H9 (cell line): ENCODE results near the gene MARCKS. TPM values are rescaled to one million over a fixed set of nuclear protein-coding genes. Genes with fewer than 3 reads are reported as not detected.

Experiments used
- DNase-seq: peaks from one replicate; pipeline ENCODE4 v3.0.0-alpha.2; 2017
- H2AFZ ChIP-seq: one replicate; pipeline ENCODE4 v1.6.1; 2013; ENCODE audit warnings: mild to moderate bottlenecking, low read length, control low read depth, moderate library complexity
- H2AK5ac ChIP-seq: 2 replicates; pipeline ENCODE4 v1.6.1; 2013; ENCODE audit warnings: low read length, control low read depth, mixed read lengths; ENCODE audit not compliant: insufficient read length
- H2BK120ac ChIP-seq: one replicate; pipeline ENCODE4 v1.6.1; 2013; ENCODE audit warnings: low read depth, mild to moderate bottlenecking, low read length, control low read depth, inconsistent platforms; ENCODE audit not compliant: poor library complexity, severe bottlenecking
- H2BK12ac ChIP-seq: 2 replicates; pipeline ENCODE4 v1.6.1; 2013; ENCODE audit warnings: low read length, control low read depth, mixed read lengths, low read depth; ENCODE audit not compliant: insufficient read length
- H2BK15ac ChIP-seq: 2 replicates; pipeline ENCODE4 v1.6.1; 2013; ENCODE audit warnings: low read depth, low read length, control low read depth
- H2BK20ac ChIP-seq: one replicate; pipeline ENCODE4 v1.6.1; 2013; ENCODE audit warnings: low read depth, mild to moderate bottlenecking, low read length, control low read depth, inconsistent platforms; ENCODE audit not compliant: poor library complexity, severe bottlenecking
- H2BK5ac ChIP-seq: 2 replicates; pipeline ENCODE4 v1.6.1; 2013; ENCODE audit warnings: low read length, control low read depth, mixed read lengths; ENCODE audit not compliant: insufficient read length
- H3K14ac ChIP-seq: 2 replicates; pipeline ENCODE4 v1.6.1; 2013; ENCODE audit warnings: low read length, control low read depth; ENCODE audit not compliant: insufficient read depth
- H3K18ac ChIP-seq: 2 replicates; pipeline ENCODE4 v1.6.1; 2013; ENCODE audit warnings: low read depth, mild to moderate bottlenecking, mixed read lengths, low read length, control low read depth; ENCODE audit not compliant: insufficient read length
- H3K23ac ChIP-seq: 2 replicates; pipeline ENCODE4 v1.6.1; 2013; ENCODE audit warnings: low read length, control low read depth, mixed read lengths, low read depth; ENCODE audit not compliant: insufficient read length
- H3K23me2 ChIP-seq: 2 replicates; pipeline ENCODE4 v1.6.1; 2013; ENCODE audit warnings: low read depth, mild to moderate bottlenecking, mixed read lengths, low read length, control low read depth; ENCODE audit not compliant: insufficient read length, poor library complexity, severe bottlenecking
- H3K27ac ChIP-seq: 2 replicates; pipeline ENCODE4 v1.5.1; 2013; ENCODE audit warnings: low read length, control low read depth, mixed read lengths, low read depth; ENCODE audit not compliant: insufficient read length
- H3K27me3 ChIP-seq: 2 replicates; pipeline ENCODE4 v1.6.1; 2013; ENCODE audit warnings: low read length, control low read depth, inconsistent platforms; ENCODE audit not compliant: insufficient read depth
- H3K4ac ChIP-seq: 2 replicates; pipeline ENCODE4 v1.6.1; 2013; ENCODE audit warnings: low read depth, mild to moderate bottlenecking, control low read depth, inconsistent platforms, low read length, moderate library complexity
- H3K4me1 ChIP-seq: 2 replicates; pipeline ENCODE4 v1.6.1; 2013; ENCODE audit warnings: low read length, control low read depth, inconsistent platforms; ENCODE audit not compliant: insufficient read depth
- H3K4me2 ChIP-seq: 2 replicates; pipeline ENCODE4 v1.6.1; 2013; ENCODE audit warnings: low read length, control low read depth, mixed read lengths; ENCODE audit not compliant: insufficient read length, insufficient read depth
- H3K56ac ChIP-seq: 2 replicates; pipeline ENCODE4 v1.6.1; 2013; ENCODE audit warnings: low read depth, mild to moderate bottlenecking, mixed read lengths, low read length, control low read depth; ENCODE audit not compliant: insufficient read length
- H3K79me1 ChIP-seq: 2 replicates; pipeline ENCODE4 v1.6.1; 2013; ENCODE audit warnings: low read depth, mild to moderate bottlenecking, moderate library complexity, low read length, control low read depth, inconsistent platforms; ENCODE audit not compliant: insufficient read depth, poor library complexity, severe bottlenecking
- H3K79me2 ChIP-seq: 2 replicates; pipeline ENCODE4 v1.6.1; 2013; ENCODE audit warnings: low read length, control low read depth, inconsistent platforms; ENCODE audit not compliant: insufficient read depth
- H3K9ac ChIP-seq: 2 replicates; pipeline ENCODE4 v1.6.1; 2013; ENCODE audit warnings: low read length, control low read depth, mixed read lengths; ENCODE audit not compliant: insufficient read length; ENCODE audit errors: extremely low read depth
- H3K9me3 ChIP-seq: one replicate; pipeline ENCODE4 v1.6.1; 2013; ENCODE audit warnings: low read depth, low read length, inconsistent platforms; ENCODE audit not compliant: control insufficient read depth
- H3T11ph ChIP-seq: one replicate; pipeline ENCODE4 v1.6.1; 2013; ENCODE audit warnings: mild to moderate bottlenecking, low read length, control low read depth, inconsistent platforms
- H4K20me1 ChIP-seq: one replicate; pipeline ENCODE4 v1.6.1; 2013; ENCODE audit not compliant: control insufficient read depth, insufficient read length, insufficient read depth
- H4K5ac ChIP-seq: 2 replicates; pipeline ENCODE4 v1.6.1; 2013; ENCODE audit warnings: low read depth, mild to moderate bottlenecking, mixed read lengths, low read length, control low read depth; ENCODE audit not compliant: insufficient read length
- H4K8ac ChIP-seq: replicated peaks from 2 replicates; pipeline ENCODE4 v1.6.1; 2013; ENCODE audit warnings: low read length, control low read depth, mixed read lengths, low read depth; ENCODE audit not compliant: insufficient read length
- H4K91ac ChIP-seq: 2 replicates; pipeline ENCODE4 v1.6.1; 2013; ENCODE audit warnings: low read depth, mild to moderate bottlenecking, moderate library complexity, mixed read lengths, low read length, control low read depth; ENCODE audit not compliant: insufficient read length
- H3K27ac Mint-ChIP-seq, 3 experiments: 2 replicates in 2 of 3; 3 replicates in 1 of 3; pipeline ENCODE4 v1.8.0; 2020 to 2021; ENCODE audit warnings: mixed read lengths in 3 of 3, mild to moderate bottlenecking in 1 of 3, moderate library complexity in 1 of 3
- H3K27me3 Mint-ChIP-seq: 2 replicates; pipeline ENCODE4 v1.8.0; 2021; ENCODE audit warnings: low read depth, mild to moderate bottlenecking, moderate library complexity, mixed read lengths
- H3K36me3 Mint-ChIP-seq, 3 experiments: 2 replicates in 2 of 3; 3 replicates in 1 of 3; pipeline ENCODE4 v1.8.0; 2020 to 2021; ENCODE audit warnings: low read depth in 3 of 3, mixed read lengths in 3 of 3; ENCODE audit not compliant: insufficient read depth in 1 of 3
- H3K4me1 Mint-ChIP-seq, 2 experiments: 2 replicates each; pipeline ENCODE4 v1.8.0; 2020; ENCODE audit warnings: mixed read lengths in 2 of 2
- H3K4me3 Mint-ChIP-seq, 2 experiments: 2 replicates in 1 of 2; 3 replicates in 1 of 2; pipeline ENCODE4 v1.8.0; 2020 to 2021; ENCODE audit warnings: mild to moderate bottlenecking in 2 of 2, mixed read lengths in 2 of 2, moderate library complexity in 1 of 2
- H3K9me3 Mint-ChIP-seq, 2 experiments: 2 replicates in 1 of 2; 3 replicates in 1 of 2; pipeline ENCODE4 v1.8.0; 2020; ENCODE audit warnings: mild to moderate bottlenecking in 2 of 2, mixed read lengths in 2 of 2, moderate library complexity in 1 of 2
- WGBS: extraction: QIAGEN DNeasy Blood & Tissue Kit; methylation state at CpG from one replicate; pipeline ENCODE4 v1.1.7; 2013; ENCODE audit warnings: missing lambda C conversion rate, low lambda C conversion rate, mixed read lengths; ENCODE audit not compliant: insufficient read length; ENCODE audit errors: extremely low coverage; 5-methylcytosine and 5-hydroxymethylcytosine counted together
- total RNA-seq: library from RNA; stranded (reverse); gene quantifications from 2 replicates; pipeline ENCODE4 v1.2.1, GENCODE V29; 2021
- TF ChIP-seq, protein P1 (sequence below): fragments of 200-600 bp; sonication (generic); conservative IDR thresholded peaks from 3 replicates; pipeline ENCODE4 v1.8.0; 2021; ENCODE audit warnings: antibody characterized with exemption, mild to moderate bottlenecking

MARCKS gene
- total RNA-seq, 1 experiment from 2014 or later, result 164 TPM

GRCh38 chr6:113854531-113855499 is 2.3 kb upstream of the MARCKS start:
- Histone ChIP-seq H3T11ph (no peak overlapping the region), H4K8ac (no peak overlapping the region), H3K27ac (no peak overlapping the region), H3K23ac (no peak overlapping the region), H2AFZ (peak overlapping the region; percentile 63), H3K14ac (peak overlapping the region; percentile 79; the same call in 1 of the 2 replicates), H4K91ac (no peak overlapping the region), H3K4me2 (peak overlapping the region; percentile 99), H3K56ac (no peak overlapping the region), H4K20me1 (no peaks in the 10 kb centered on the region), H3K79me2 (peaks cover 5% of the 10 kb centered on the region; the same call in 1 of the 2 replicates), H3K23me2 (peaks cover 28% of the 10 kb centered on the region), H2BK5ac (no peak overlapping the region), H3K27me3 (peaks cover 21% of the 10 kb centered on the region), H2BK120ac (peak overlapping the region; percentile 91), H4K5ac (no peak overlapping the region), H3K18ac (peak overlapping the region; percentile 78), H3K9me3 (no peaks in the 10 kb centered on the region), H2BK20ac (no peak overlapping the region), H3K4ac (no peak overlapping the region; the same call in 1 of the 2 replicates), H3K4me1 (no peaks in the 10 kb centered on the region), H3K9ac (peak overlapping the region; percentile 48), H2BK12ac (no peak overlapping the region), H2BK15ac (no peak overlapping the region), H2AK5ac (no peak overlapping the region), H3K79me1 (no peaks in the 10 kb centered on the region)
- peaks cover 0 to 4% of the 10 kb centered on the region in 2 experiments; a peak in 2 of 5 replicates for H3K9me3 Mint-ChIP-seq
- peaks cover 28% of the 10 kb centered on the region for H3K27me3 Mint-ChIP-seq
- H3K4me3 Mint-ChIP-seq, result no peak overlapping the region
- TF ChIP-seq, protein P1, sequence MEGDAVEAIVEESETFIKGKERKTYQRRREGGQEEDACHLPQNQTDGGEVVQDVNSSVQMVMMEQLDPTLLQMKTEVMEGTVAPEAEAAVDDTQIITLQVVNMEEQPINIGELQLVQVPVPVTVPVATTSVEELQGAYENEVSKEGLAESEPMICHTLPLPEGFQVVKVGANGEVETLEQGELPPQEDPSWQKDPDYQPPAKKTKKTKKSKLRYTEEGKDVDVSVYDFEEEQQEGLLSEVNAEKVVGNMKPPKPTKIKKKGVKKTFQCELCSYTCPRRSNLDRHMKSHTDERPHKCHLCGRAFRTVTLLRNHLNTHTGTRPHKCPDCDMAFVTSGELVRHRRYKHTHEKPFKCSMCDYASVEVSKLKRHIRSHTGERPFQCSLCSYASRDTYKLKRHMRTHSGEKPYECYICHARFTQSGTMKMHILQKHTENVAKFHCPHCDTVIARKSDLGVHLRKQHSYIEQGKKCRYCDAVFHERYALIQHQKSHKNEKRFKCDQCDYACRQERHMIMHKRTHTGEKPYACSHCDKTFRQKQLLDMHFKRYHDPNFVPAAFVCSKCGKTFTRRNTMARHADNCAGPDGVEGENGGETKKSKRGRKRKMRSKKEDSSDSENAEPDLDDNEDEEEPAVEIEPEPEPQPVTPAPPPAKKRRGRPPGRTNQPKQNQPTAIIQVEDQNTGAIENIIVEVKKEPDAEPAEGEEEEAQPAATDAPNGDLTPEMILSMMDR, result peak; percentile 33; the same call in 2 of the 3 replicates
- DNase-seq, result peak; percentile 93
- peak overlapping the region; percentile 70 to 94 (median 92); a peak in 6 of 7 replicates for H3K27ac Mint-ChIP-seq
- peaks cover 0 to 7% (median 5%) of the 10 kb centered on the region in 3 experiments; a peak in 3 of 7 replicates for H3K36me3 Mint-ChIP-seq
- peaks cover 3 to 11% of the 10 kb centered on the region in 2 experiments; a peak in 3 of 4 replicates for H3K4me1 Mint-ChIP-seq
- WGBS, result no CpG with 5 or more reads among the region's 56 CpGs
